Neural progenitor cell (in vitro differentiated cells): ENCODE data around the gene NMU.

ENCODE experiments used
- EZH2 ChIP-seq: fragments of 200-600 bp; sonication (generic); IDR thresholded peaks from 2 replicates; pipeline ENCODE4 v1.6.1; 2017; ENCODE audit warnings: antibody characterized with exemption, mild to moderate bottlenecking, moderate library complexity
- EZH2phosphoT487 ChIP-seq: fragments of 200-600 bp; sonication (generic); IDR thresholded peaks from 2 replicates; pipeline ENCODE4 v1.6.1; 2017; ENCODE audit warnings: antibody characterized with exemption
- TF ChIP-seq, protein P1 (sequence below): fragments of 200-600 bp; sonication (generic); IDR thresholded peaks from 2 replicates; pipeline ENCODE4 v1.5.1; 2017; ENCODE audit warnings: antibody characterized with exemption, mild to moderate bottlenecking

DNA sequence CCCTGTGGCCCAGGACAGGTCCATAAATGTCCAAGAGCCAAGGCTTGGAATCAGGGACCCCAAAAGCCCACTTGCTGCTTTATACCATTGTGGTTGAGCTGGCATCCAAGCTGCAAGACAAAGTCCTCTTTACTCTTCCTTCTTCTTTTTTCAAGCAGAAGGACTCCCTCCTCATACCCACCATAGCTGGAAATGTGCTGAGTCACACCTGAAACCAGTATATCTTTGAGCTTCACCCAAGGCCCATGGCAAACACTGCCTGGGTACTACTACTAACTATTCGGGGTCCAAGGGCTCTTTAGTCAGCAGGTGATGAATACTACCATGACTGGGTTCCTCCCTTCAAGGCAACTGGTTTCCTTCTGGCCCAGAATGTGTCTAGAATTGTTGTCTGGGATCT is 37.3 kb upstream of the NMU start:
- TF ChIP-seq EZH2 (no peak), EZH2phosphoT487 (no peak)
- TF ChIP-seq, protein P1, sequence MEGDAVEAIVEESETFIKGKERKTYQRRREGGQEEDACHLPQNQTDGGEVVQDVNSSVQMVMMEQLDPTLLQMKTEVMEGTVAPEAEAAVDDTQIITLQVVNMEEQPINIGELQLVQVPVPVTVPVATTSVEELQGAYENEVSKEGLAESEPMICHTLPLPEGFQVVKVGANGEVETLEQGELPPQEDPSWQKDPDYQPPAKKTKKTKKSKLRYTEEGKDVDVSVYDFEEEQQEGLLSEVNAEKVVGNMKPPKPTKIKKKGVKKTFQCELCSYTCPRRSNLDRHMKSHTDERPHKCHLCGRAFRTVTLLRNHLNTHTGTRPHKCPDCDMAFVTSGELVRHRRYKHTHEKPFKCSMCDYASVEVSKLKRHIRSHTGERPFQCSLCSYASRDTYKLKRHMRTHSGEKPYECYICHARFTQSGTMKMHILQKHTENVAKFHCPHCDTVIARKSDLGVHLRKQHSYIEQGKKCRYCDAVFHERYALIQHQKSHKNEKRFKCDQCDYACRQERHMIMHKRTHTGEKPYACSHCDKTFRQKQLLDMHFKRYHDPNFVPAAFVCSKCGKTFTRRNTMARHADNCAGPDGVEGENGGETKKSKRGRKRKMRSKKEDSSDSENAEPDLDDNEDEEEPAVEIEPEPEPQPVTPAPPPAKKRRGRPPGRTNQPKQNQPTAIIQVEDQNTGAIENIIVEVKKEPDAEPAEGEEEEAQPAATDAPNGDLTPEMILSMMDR, result no peak
